PFSK-1 (cell line): ENCODE results near the gene AOPEP.

Experiments used
- FOXP2 ChIP-seq: optimal IDR thresholded peaks from 2 replicates; pipeline ENCODE3; 2011; ENCODE audit warnings: borderline replicate concordance, control low read depth, inconsistent platforms; ENCODE audit not compliant: insufficient read depth; ENCODE audit errors: extremely low read length, extremely low read depth
- POLR2AphosphoS5 ChIP-seq: IDR thresholded peaks from 2 replicates; pipeline ENCODE4 v1.6.1; 2012; ENCODE audit warnings: low read depth, mild to moderate bottlenecking, control low read depth, low read length, moderate library complexity
- SIN3A ChIP-seq: IDR thresholded peaks from 2 replicates; pipeline ENCODE4 v1.6.1; 2012; ENCODE audit warnings: mild to moderate bottlenecking, low read length, moderate library complexity, borderline replicate concordance; ENCODE audit not compliant: insufficient read depth
- TAF1 ChIP-seq: IDR thresholded peaks from 2 replicates; pipeline ENCODE4 v1.6.1; 2012; ENCODE audit warnings: low read length, control low read depth, borderline replicate concordance; ENCODE audit not compliant: insufficient read depth
- TF ChIP-seq, protein P1 (sequence below), 2 experiments: IDR thresholded peaks; 2 replicates each; pipeline versions ENCODE4 v1.6.1 to v1.8.0; 2011 to 2012; ENCODE audit warnings: low read depth in 2 of 2, low read length in 2 of 2, control low read depth in 1 of 2, inconsistent platforms in 1 of 2, mild to moderate bottlenecking in 1 of 2, moderate library complexity in 1 of 2; ENCODE audit not compliant: insufficient read depth in 1 of 2

- TF ChIP-seq, protein P1, sequence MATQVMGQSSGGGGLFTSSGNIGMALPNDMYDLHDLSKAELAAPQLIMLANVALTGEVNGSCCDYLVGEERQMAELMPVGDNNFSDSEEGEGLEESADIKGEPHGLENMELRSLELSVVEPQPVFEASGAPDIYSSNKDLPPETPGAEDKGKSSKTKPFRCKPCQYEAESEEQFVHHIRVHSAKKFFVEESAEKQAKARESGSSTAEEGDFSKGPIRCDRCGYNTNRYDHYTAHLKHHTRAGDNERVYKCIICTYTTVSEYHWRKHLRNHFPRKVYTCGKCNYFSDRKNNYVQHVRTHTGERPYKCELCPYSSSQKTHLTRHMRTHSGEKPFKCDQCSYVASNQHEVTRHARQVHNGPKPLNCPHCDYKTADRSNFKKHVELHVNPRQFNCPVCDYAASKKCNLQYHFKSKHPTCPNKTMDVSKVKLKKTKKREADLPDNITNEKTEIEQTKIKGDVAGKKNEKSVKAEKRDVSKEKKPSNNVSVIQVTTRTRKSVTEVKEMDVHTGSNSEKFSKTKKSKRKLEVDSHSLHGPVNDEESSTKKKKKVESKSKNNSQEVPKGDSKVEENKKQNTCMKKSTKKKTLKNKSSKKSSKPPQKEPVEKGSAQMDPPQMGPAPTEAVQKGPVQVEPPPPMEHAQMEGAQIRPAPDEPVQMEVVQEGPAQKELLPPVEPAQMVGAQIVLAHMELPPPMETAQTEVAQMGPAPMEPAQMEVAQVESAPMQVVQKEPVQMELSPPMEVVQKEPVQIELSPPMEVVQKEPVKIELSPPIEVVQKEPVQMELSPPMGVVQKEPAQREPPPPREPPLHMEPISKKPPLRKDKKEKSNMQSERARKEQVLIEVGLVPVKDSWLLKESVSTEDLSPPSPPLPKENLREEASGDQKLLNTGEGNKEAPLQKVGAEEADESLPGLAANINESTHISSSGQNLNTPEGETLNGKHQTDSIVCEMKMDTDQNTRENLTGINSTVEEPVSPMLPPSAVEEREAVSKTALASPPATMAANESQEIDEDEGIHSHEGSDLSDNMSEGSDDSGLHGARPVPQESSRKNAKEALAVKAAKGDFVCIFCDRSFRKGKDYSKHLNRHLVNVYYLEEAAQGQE (IDR thresholded peaks at IDR 0.05; ENCODE audit: insufficient read depth in 1 of 2, low read depth in 2 of 2, low read length in 2 of 2), result no peak
- TF ChIP-seq SIN3A, result no peak
- no peak for TF ChIP-seq TAF1
- TF ChIP-seq POLR2AphosphoS5, result no peak
- no peak for TF ChIP-seq FOXP2
Measured at GRCh38 chr9:94693485-94694204, 32.9 kb upstream of the AOPEP start.
